ENCODE measurements around the gene INPP4B.
"Not testable (repeated sequence)": the region's sequence is repeated elsewhere in the genome, so short reads cannot be mapped to it uniquely, and the experiment has no call there.

Gene INPP4B

GRCh38 chr4:142824368-142824767 lies 21.7 kb downstream of the INPP4B start:
- no peak for DNase-seq (ENCODE audit: low spot score)

GRCh38 chr4:142823796-142824195 lies 22.3 kb downstream of the INPP4B start:
- no peak for DNase-seq (ENCODE audit: low spot score)

- DNase-seq (ENCODE audit: low spot score) = no peak
Measured at GRCh38 chr4:142818476-142818875, 27.6 kb downstream of the INPP4B start.

DNA sequence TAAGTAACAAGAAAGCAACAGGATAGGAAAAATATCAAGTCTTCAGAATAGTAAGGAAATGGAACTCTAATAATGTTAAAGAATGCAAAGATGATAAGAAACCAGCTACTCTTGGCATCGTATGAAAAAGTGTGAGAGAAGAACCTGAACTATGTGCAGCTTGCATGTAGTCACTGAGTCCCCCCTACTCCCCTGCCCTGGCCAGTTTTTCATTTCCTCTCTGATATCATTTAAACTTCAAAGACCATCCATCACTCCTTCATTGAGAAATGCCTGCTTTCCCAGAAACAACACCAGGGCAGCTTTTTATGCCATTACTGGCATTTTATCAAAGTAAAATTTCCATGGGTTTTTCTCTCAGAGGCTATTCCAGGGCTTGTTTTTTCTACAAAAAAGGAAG lies 28.1 kb downstream of the INPP4B start:
- no peak for DNase-seq (ENCODE audit: low spot score)

GRCh38 chr4:142817442-142817841 lies 28.7 kb downstream of the INPP4B start:
- no peak for DNase-seq (ENCODE audit: low spot score)

DNA sequence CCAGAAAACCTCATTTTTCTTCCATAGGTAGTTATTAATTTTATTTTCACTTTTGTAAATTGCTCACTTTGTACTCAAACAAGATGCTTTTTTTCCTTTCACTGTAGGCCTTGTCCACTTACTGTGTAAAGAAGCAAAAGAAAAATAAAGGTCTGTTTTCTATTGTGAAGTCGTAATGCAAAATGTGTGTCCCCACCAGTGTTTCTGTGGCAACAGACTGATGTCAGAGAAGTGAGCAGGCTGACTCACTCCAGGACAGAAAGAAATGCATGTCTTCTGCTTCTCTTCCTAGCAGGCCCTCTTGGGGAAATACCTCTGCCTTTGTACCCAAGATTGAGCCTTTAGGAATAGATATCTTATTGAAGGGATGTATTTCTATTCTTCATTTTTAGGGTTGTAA lies 30.3 kb downstream of the INPP4B start:
- no peak for DNase-seq (ENCODE audit: low spot score)

- DNase-seq (ENCODE audit: low spot score) = no peak
Measured at GRCh38 chr4:142813388-142813787, 32.7 kb downstream of the INPP4B start.

GRCh38 chr4:142812091-142812490 lies 34.0 kb downstream of the INPP4B start:
- DNase-seq (ENCODE audit: low spot score) = no peak

- no peak for DNase-seq (ENCODE audit: low spot score)
Measured at GRCh38 chr4:142811034-142811433, 35.1 kb downstream of the INPP4B start.

DNA sequence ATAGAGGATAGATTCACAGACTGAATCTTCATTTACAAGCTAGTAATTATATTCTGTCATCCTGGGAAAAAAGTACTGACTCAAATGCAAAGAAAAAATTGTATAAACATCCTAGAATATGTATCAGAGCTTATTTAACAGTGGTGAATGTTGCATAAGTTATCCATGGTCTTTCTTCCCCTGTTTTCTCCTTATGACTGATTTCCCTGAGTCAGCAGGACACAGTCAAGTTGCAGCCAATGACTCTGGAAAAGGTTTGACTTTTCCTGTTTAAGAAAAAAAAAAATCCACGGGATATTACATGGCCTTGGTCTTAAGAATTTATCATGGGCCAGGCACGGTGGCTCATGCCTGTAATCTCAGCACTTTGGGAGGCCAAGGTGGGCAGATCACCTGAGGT lies 36.5 kb downstream of the INPP4B start:
- no peak for DNase-seq (ENCODE audit: low spot score)

DNA sequence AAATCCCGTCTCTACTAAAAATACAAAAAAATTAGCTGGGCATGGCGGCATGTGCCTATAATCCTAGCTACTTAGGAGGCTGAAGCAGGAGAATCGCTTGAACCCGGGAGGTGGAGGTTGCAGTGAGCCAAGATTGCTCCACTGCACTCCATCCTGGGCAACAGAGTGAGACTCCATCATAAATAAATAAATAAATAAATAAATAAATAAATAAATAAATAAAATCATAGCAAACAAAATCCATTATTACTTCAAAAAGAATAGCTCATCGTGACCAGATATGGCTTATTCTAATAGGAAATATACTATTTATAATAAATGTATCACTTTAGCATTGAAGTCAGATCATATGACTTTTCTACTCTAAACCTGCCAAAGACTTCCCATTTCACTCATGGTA lies 42.2 kb downstream of the INPP4B start:
- DNase-seq (ENCODE audit: low spot score) = not testable (repeated sequence)

DNA sequence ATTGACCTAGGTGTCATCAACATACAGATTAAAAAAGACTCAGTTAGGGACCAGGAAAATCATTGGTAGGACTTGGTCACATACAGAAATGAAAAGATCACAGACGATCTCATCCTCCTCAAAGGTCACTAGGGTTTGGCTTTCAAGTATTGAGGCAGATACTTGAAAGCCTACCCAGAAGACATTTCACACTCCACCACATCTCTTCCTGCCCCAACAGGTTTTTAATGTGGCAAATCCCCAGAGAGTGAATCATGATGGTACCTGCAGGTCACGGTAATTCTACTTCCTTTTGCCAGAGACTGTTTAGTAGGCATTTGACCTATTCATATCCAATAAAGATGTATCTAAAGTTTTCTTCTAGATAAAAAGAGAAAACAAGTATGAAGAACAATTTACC lies 44.1 kb downstream of the INPP4B start:
- no peak for DNase-seq (ENCODE audit: low spot score)

DNA sequence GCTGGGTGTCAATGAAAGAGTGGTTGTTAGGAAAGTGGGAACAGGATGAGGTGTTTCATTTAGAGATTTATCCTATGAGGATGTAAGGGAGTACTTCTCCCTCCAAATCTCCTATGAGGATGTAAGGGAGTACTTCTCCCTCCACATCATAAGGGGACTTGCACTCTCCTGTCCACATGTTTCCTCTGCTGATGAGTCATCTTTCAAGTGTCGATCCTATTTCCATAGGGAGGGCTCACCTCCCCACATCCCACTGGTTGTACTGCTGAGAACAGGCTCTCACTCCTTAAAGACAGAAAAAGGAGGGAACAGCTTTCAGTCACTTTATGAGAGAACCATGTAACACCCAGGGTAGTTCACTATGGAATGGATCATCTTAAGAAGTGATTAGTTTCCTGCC lies 65.0 kb downstream of the INPP4B start:
- DNase-seq (ENCODE audit: low spot score) = no peak

GRCh38 chr4:142778900-142779299 lies 67.2 kb downstream of the INPP4B start:
- DNase-seq (ENCODE audit: low spot score) = no peak

- no peak for DNase-seq (ENCODE audit: low spot score)
Measured at GRCh38 chr4:142778430-142778829, 67.7 kb downstream of the INPP4B start.

- no peak for DNase-seq (ENCODE audit: low spot score)
Measured at GRCh38 chr4:142777045-142777743, 68.9 kb downstream of the INPP4B start.

- DNase-seq (ENCODE audit: low spot score) = no peak
Measured at GRCh38 chr4:142776026-142776425, 70.1 kb downstream of the INPP4B start.

- DNase-seq (ENCODE audit: low spot score) = no peak
Measured at GRCh38 chr4:142773505-142773904, 72.6 kb downstream of the INPP4B start.

DNA sequence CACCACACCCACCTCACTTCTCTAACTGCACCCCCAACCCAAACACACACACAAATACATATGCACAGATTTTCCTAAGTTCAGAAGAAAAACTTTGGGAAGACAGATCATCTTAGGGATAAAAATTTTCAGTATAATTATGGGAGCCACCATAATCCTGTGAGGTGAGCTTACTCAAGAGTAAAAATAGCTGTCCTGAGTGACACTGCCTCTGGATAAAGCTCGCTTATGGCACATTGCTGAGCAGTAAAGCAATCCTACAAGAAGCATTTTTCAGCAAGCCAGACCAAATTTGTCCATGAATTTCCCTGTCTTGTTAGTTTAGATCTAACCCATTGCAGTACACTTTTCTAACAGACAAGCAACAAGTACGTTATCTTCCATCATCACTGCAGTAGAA lies 83.8 kb downstream of the INPP4B start:
- DNase-seq (ENCODE audit: low spot score) = no peak

GRCh38 chr4:142752202-142752786 lies 93.8 kb downstream of the INPP4B start:
- DNase-seq (ENCODE audit: low spot score) = no peak

DNA sequence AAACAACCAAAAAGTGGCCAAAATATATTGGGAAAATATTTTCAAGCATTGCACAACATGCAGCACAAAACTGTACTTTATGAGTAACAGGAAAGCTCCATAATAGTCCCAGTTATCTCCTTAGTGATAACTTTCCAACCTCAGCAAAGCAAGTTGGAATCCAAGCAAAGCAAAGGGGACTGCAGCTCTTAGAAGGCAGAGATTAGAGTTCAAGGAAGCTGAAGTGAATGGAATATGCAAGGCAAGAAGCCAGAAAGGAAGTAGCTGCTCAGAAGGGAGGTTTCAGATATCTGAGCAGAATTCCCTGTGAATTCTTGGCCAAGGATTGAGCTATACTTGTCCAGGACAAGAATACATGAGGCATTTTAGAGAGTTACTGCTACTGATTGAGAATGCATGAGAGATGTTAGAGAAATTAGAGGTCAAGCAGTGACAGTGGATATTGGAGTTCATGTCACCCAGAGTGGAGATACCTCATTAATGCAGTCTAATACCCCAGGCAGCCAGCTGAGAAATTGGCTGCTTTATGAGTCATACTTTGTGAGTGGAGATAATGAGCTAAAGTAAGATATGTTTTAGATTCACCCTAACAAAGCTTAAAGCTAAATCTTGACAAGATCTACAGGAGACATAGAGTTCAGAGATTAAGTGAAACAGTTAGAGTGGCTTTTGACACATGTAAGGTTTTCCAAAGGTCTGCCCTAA lies 102.8 kb downstream of the INPP4B start:
- no peak for DNase-seq (ENCODE audit: low spot score)

DNA sequence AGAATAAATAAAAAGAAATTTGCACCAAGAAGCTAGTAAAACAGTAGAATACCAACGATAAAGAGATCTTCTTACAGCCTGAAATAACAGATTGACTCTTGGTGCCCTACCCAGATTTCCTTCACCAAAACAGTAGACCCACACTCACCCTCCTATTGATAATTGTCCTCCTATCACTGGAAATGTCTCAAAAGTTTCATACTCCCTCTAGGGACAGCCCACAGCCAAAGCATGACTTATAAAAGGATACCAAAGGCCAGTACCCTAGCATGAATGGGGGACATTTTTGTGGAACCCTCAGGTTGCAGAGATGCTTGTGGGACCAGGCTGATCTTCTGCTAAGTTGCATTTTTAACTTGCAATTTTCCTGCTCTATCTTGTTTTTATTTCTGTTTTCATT lies 104.1 kb downstream of the INPP4B start:
- DNase-seq (ENCODE audit: low spot score) = no peak

GRCh38 chr4:142728233-142728632 lies 117.9 kb downstream of the INPP4B start:
- no peak for DNase-seq (ENCODE audit: low spot score)
